DND-41 (cell line): ENCODE measurements around the gene DIS3L2.

Experiments
- CTCF ChIP-seq: IDR thresholded peaks from 2 replicates; pipeline ENCODE4 v1.5.1; 2012; ENCODE audit warnings: borderline replicate concordance, low read length, moderate library complexity, mild to moderate bottlenecking; ENCODE audit not compliant: poor library complexity, severe bottlenecking; ENCODE audit errors: extremely low read depth
- EZH2 ChIP-seq: IDR thresholded peaks from 3 replicates; pipeline ENCODE4 v1.6.1; 2012; ENCODE audit warnings: borderline replicate concordance, low read depth, mild to moderate bottlenecking, moderate library complexity, low read length, inconsistent platforms; ENCODE audit not compliant: severe bottlenecking

DNA sequence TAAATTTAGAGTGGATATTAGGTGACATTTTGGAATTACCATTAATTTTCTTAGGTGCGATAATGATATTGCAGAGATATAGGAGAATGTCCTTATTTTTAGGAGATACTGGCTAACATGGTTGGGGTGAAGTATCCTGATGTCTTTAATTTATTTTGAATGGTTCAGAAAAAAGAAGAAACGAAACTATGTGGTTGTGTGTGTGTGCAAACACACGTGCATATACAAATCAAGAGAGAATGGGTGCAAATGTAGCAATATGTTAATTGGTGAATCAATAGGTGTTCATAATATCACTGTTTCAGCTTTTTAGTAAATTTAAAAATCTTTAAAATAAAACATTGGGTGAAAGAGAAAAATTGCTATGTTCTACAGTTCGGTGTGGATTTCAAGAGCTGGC lies 140.9 kb downstream of the DIS3L2 start:
- no peak for TF ChIP-seq EZH2
- no peak for TF ChIP-seq CTCF
